Tibial nerve (tissue), 3 donors: Measurements from ENCODE around the gene MUC22.

Source experiments
- CTCF ChIP-seq, 5 experiments: fragments of 200-600 bp in 3 of 5; fragments of 450-650 bp in 2 of 5; sonication (generic) in 3 of 5; IDR thresholded peaks; one replicate each; pipeline ENCODE4 v1.5.1; 2016 to 2019; ENCODE audit warnings: antibody characterized with exemption in 5 of 5, mild to moderate bottlenecking in 3 of 5, moderate library complexity in 2 of 5
- POLR2A ChIP-seq, 2 donors: fragments of 450-650 bp; IDR thresholded peaks; one replicate each; pipeline ENCODE4 v1.6.1; 2017; ENCODE audit warnings: antibody characterized with exemption in 2 of 2, mild to moderate bottlenecking in 2 of 2, moderate library complexity in 2 of 2

GRCh38 chr6:31031095-31031494 lies 20.8 kb downstream of the MUC22 start:
- TF ChIP-seq CTCF (IDR thresholded peaks at IDR 0.05) (no peak), POLR2A (IDR thresholded peaks at IDR 0.05) (no peak)
